ENCODE data around the gene NT5DC1.
"Not testable (repeated sequence)": the region's sequence is repeated elsewhere in the genome, so short reads cannot be mapped to it uniquely, and the experiment has no call there.

The NT5DC1 gene

GRCh38 chr6:116088946-116089345, 11.7 kb upstream of the NT5DC1 start:
- no peaks in the 10 kb centered on the region for H3K36me3 ChIP-seq (ENCODE audit: control insufficient read depth in 2 of 2, insufficient read depth in 2 of 2, low read length in 2 of 2)
- H3K4me1 ChIP-seq (ENCODE audit: control insufficient read depth in 2 of 2, insufficient read depth in 2 of 2, low read length in 2 of 2): no peaks in the 10 kb centered on the region
- H3K27me3 ChIP-seq (ENCODE audit: control insufficient read depth in 2 of 2, insufficient read depth in 2 of 2, low read length in 2 of 2): no peaks in the 10 kb centered on the region
- H3K9me3 ChIP-seq (ENCODE audit: control insufficient read depth in 2 of 2, low read length in 2 of 2): no peaks in the 10 kb centered on the region
- H3K27ac ChIP-seq (ENCODE audit: low read depth in 2 of 2, low read length in 2 of 2): no peak overlapping the region
- H3K9ac ChIP-seq (ENCODE audit: low read depth in 1 of 2, low read length in 2 of 2): no peak overlapping the region
- no peak overlapping the region for H3K4me3 ChIP-seq (ENCODE audit: low read length in 2 of 2)

- Histone ChIP-seq H3K4me1 (ENCODE audit: control insufficient read depth in 2 of 2, insufficient read depth in 2 of 2, low read length in 2 of 2) (no peaks in the 10 kb centered on the region), H3K27ac (ENCODE audit: low read depth in 2 of 2, low read length in 2 of 2) (no peak overlapping the region), H3K9ac (ENCODE audit: low read depth in 1 of 2, low read length in 2 of 2) (no peak overlapping the region), H3K36me3 (ENCODE audit: control insufficient read depth in 2 of 2, insufficient read depth in 2 of 2, low read length in 2 of 2) (no peaks in the 10 kb centered on the region), H3K9me3 (ENCODE audit: control insufficient read depth in 2 of 2, low read length in 2 of 2) (no peaks in the 10 kb centered on the region), H3K4me3 (ENCODE audit: low read length in 2 of 2) (no peak overlapping the region), H3K27me3 (ENCODE audit: control insufficient read depth in 2 of 2, insufficient read depth in 2 of 2, low read length in 2 of 2) (no peaks in the 10 kb centered on the region)
Measured at GRCh38 chr6:116090251-116090650, 10.4 kb upstream of the NT5DC1 start.

GRCh38 chr6:116094041-116094440, 6.6 kb upstream of the NT5DC1 start:
- Histone ChIP-seq H3K9ac (ENCODE audit: low read depth in 1 of 2, low read length in 2 of 2) (no peak overlapping the region), H3K27ac (ENCODE audit: low read depth in 2 of 2, low read length in 2 of 2) (no peak overlapping the region), H3K4me1 (ENCODE audit: control insufficient read depth in 2 of 2, insufficient read depth in 2 of 2, low read length in 2 of 2) (no peaks in the 10 kb centered on the region), H3K27me3 (ENCODE audit: control insufficient read depth in 2 of 2, insufficient read depth in 2 of 2, low read length in 2 of 2) (no peaks in the 10 kb centered on the region), H3K4me3 (ENCODE audit: low read length in 2 of 2) (no peak overlapping the region), H3K9me3 (ENCODE audit: control insufficient read depth in 2 of 2, low read length in 2 of 2) (peaks cover 0 to 5% of the 10 kb centered on the region in 2 donors), H3K36me3 (ENCODE audit: control insufficient read depth in 2 of 2, insufficient read depth in 2 of 2, low read length in 2 of 2) (no peaks in the 10 kb centered on the region)

GRCh38 chr6:116096048-116096759, 4.4 kb upstream of the NT5DC1 start:
- H3K27ac ChIP-seq (ENCODE audit: low read depth in 2 of 2, low read length in 2 of 2); H3K4me1 ChIP-seq (ENCODE audit: control insufficient read depth in 2 of 2, insufficient read depth in 2 of 2, low read length in 2 of 2); H3K36me3 ChIP-seq (ENCODE audit: control insufficient read depth in 2 of 2, insufficient read depth in 2 of 2, low read length in 2 of 2); H3K9ac ChIP-seq (ENCODE audit: low read depth in 1 of 2, low read length in 2 of 2); H3K27me3 ChIP-seq (ENCODE audit: control insufficient read depth in 2 of 2, insufficient read depth in 2 of 2, low read length in 2 of 2); H3K4me3 ChIP-seq (ENCODE audit: low read length in 2 of 2); H3K9me3 ChIP-seq (ENCODE audit: control insufficient read depth in 2 of 2, low read length in 2 of 2): not testable (repeated sequence)

- Histone ChIP-seq H3K36me3 (ENCODE audit: control insufficient read depth in 2 of 2, insufficient read depth in 2 of 2, low read length in 2 of 2) (no peaks in the 10 kb centered on the region), H3K4me1 (ENCODE audit: control insufficient read depth in 2 of 2, insufficient read depth in 2 of 2, low read length in 2 of 2) (peaks cover 11 to 13% of the 10 kb centered on the region in 2 donors), H3K4me3 (ENCODE audit: low read length in 2 of 2) (no peak overlapping the region), H3K27ac (ENCODE audit: low read depth in 2 of 2, low read length in 2 of 2) (no peak overlapping the region), H3K27me3 (ENCODE audit: control insufficient read depth in 2 of 2, insufficient read depth in 2 of 2, low read length in 2 of 2) (no peaks in the 10 kb centered on the region), H3K9me3 (ENCODE audit: control insufficient read depth in 2 of 2, low read length in 2 of 2) (peaks cover 0 to 5% of the 10 kb centered on the region in 2 donors), H3K9ac (ENCODE audit: low read depth in 1 of 2, low read length in 2 of 2) (no peak overlapping the region)
Measured at GRCh38 chr6:116096979-116097816, 3.5 kb upstream of the NT5DC1 start.

GRCh38 chr6:116099036-116099435, 1.6 kb upstream of the NT5DC1 start:
- Histone ChIP-seq H3K27me3 (ENCODE audit: control insufficient read depth in 2 of 2, insufficient read depth in 2 of 2, low read length in 2 of 2) (no peaks in the 10 kb centered on the region), H3K4me3 (ENCODE audit: low read length in 2 of 2) (peak overlapping the region in 1 of 2 donors; percentile 13), H3K9ac (ENCODE audit: low read depth in 1 of 2, low read length in 2 of 2) (no peak overlapping the region), H3K27ac (ENCODE audit: low read depth in 2 of 2, low read length in 2 of 2) (no peak overlapping the region), H3K36me3 (ENCODE audit: control insufficient read depth in 2 of 2, insufficient read depth in 2 of 2, low read length in 2 of 2) (no peaks in the 10 kb centered on the region), H3K4me1 (ENCODE audit: control insufficient read depth in 2 of 2, insufficient read depth in 2 of 2, low read length in 2 of 2) (peaks cover 11 to 13% of the 10 kb centered on the region in 2 donors), H3K9me3 (ENCODE audit: control insufficient read depth in 2 of 2, low read length in 2 of 2) (peaks cover 0 to 5% of the 10 kb centered on the region in 2 donors)

- Histone ChIP-seq H3K27me3 (ENCODE audit: control insufficient read depth in 2 of 2, insufficient read depth in 2 of 2, low read length in 2 of 2) (no peaks in the 10 kb centered on the region), H3K9ac (ENCODE audit: low read depth in 1 of 2, low read length in 2 of 2) (peak overlapping the region; percentile 79 to 93), H3K4me3 (ENCODE audit: low read length in 2 of 2) (peak overlapping the region; percentile 70 to 94), H3K36me3 (ENCODE audit: control insufficient read depth in 2 of 2, insufficient read depth in 2 of 2, low read length in 2 of 2) (no peaks in the 10 kb centered on the region), H3K9me3 (ENCODE audit: control insufficient read depth in 2 of 2, low read length in 2 of 2) (peaks cover 0 to 3% of the 10 kb centered on the region in 2 donors), H3K4me1 (ENCODE audit: control insufficient read depth in 2 of 2, insufficient read depth in 2 of 2, low read length in 2 of 2) (peaks cover 13 to 15% of the 10 kb centered on the region in 2 donors), H3K27ac (ENCODE audit: low read depth in 2 of 2, low read length in 2 of 2) (peak overlapping the region; percentile 96 to 98)
Measured at GRCh38 chr6:116101302-116101718, 657 bp downstream of the NT5DC1 start.

- Histone ChIP-seq H3K4me3 (ENCODE audit: low read length in 2 of 2) (peak overlapping the region; percentile 70 to 94), H3K4me1 (ENCODE audit: control insufficient read depth in 2 of 2, insufficient read depth in 2 of 2, low read length in 2 of 2) (peaks cover 13 to 15% of the 10 kb centered on the region in 2 donors), H3K27ac (ENCODE audit: low read depth in 2 of 2, low read length in 2 of 2) (no peak overlapping the region)
Measured at GRCh38 chr6:116101790-116102189, 1.1 kb downstream of the NT5DC1 start.

GRCh38 chr6:116102873-116103272, 2.2 kb downstream of the NT5DC1 start:
- no peaks in the 10 kb centered on the region for H3K27me3 ChIP-seq (ENCODE audit: control insufficient read depth in 2 of 2, insufficient read depth in 2 of 2, low read length in 2 of 2)
- H3K27ac ChIP-seq (ENCODE audit: low read depth in 2 of 2, low read length in 2 of 2): no peak overlapping the region
- no peak overlapping the region for H3K9ac ChIP-seq (ENCODE audit: low read depth in 1 of 2, low read length in 2 of 2)
- H3K36me3 ChIP-seq (ENCODE audit: control insufficient read depth in 2 of 2, insufficient read depth in 2 of 2, low read length in 2 of 2): peaks cover 0 to 3% of the 10 kb centered on the region in 2 donors
- no peaks in the 10 kb centered on the region for H3K9me3 ChIP-seq (ENCODE audit: control insufficient read depth in 2 of 2, low read length in 2 of 2)
- peaks cover 13 to 15% of the 10 kb centered on the region in 2 donors for H3K4me1 ChIP-seq (ENCODE audit: control insufficient read depth in 2 of 2, insufficient read depth in 2 of 2, low read length in 2 of 2)
- no peak overlapping the region for H3K4me3 ChIP-seq (ENCODE audit: low read length in 2 of 2)

More at GRCh38 chr6:116101790-116102189, 1.1 kb downstream of the NT5DC1 start:
- Histone ChIP-seq H3K9me3 (ENCODE audit: control insufficient read depth in 2 of 2, low read length in 2 of 2) (no peaks in the 10 kb centered on the region), H3K36me3 (ENCODE audit: control insufficient read depth in 2 of 2, insufficient read depth in 2 of 2, low read length in 2 of 2) (peaks cover 0 to 1% of the 10 kb centered on the region in 2 donors), H3K9ac (ENCODE audit: low read depth in 1 of 2, low read length in 2 of 2) (peak overlapping the region; percentile 79 to 93), H3K27me3 (ENCODE audit: control insufficient read depth in 2 of 2, insufficient read depth in 2 of 2, low read length in 2 of 2) (no peaks in the 10 kb centered on the region)

- Histone ChIP-seq H3K4me1 (ENCODE audit: control insufficient read depth in 2 of 2, insufficient read depth in 2 of 2, low read length in 2 of 2) (peaks cover 13 to 15% of the 10 kb centered on the region in 2 donors), H3K9ac (ENCODE audit: low read depth in 1 of 2, low read length in 2 of 2) (no peak overlapping the region), H3K9me3 (ENCODE audit: control insufficient read depth in 2 of 2, low read length in 2 of 2) (no peaks in the 10 kb centered on the region), H3K27ac (ENCODE audit: low read depth in 2 of 2, low read length in 2 of 2) (no peak overlapping the region), H3K27me3 (ENCODE audit: control insufficient read depth in 2 of 2, insufficient read depth in 2 of 2, low read length in 2 of 2) (no peaks in the 10 kb centered on the region), H3K36me3 (ENCODE audit: control insufficient read depth in 2 of 2, insufficient read depth in 2 of 2, low read length in 2 of 2) (peaks cover 11 to 16% of the 10 kb centered on the region in 2 donors), H3K4me3 (ENCODE audit: low read length in 2 of 2) (no peak overlapping the region)
Measured at GRCh38 chr6:116104636-116105035, 4.0 kb downstream of the NT5DC1 start.

All from mucosa of rectum (tissue), 2 donors.